GM12891 (cell line): ENCODE data around the gene UNC45B.

Experiments
- POLR2A ChIP-seq: IDR thresholded peaks from 2 replicates; pipeline ENCODE4 v1.6.1; 2011; ENCODE audit warnings: low read depth, low read length, control low read depth
- POLR2AphosphoS5 ChIP-seq: IDR thresholded peaks from 2 replicates; pipeline ENCODE4 v1.6.1; 2011; ENCODE audit warnings: low read depth, low read length, control low read depth
- SPI1 ChIP-seq: IDR thresholded peaks from 2 replicates; pipeline ENCODE4 v1.6.1; 2011; ENCODE audit warnings: low read depth, low read length, control low read depth
- TAF1 ChIP-seq: IDR thresholded peaks from 2 replicates; pipeline ENCODE4 v1.6.1; 2011; ENCODE audit warnings: low read depth, low read length, control low read depth

GRCh38 chr17:35163886-35164285 lies 16.3 kb downstream of the UNC45B start:
- TF ChIP-seq POLR2A = no peak
- TF ChIP-seq POLR2AphosphoS5 = no peak
- TF ChIP-seq TAF1 = no peak
- no peak for TF ChIP-seq SPI1
